Melanocyte of skin (primary cell): Measurements from ENCODE around the gene CER1. TPM values are rescaled to one million over a fixed set of nuclear protein-coding genes. Genes with fewer than 3 reads are reported as not detected.

Experiments used
- total RNA-seq, 2 donors: library from RNA; depleted of rRNA; stranded (reverse); fragments of >200 nt; gene quantifications; 2 replicates each; pipeline ENCODE4 v1.2.3, GENCODE V29; 2012

The CER1 gene
- total RNA-seq = not detected

DNA sequence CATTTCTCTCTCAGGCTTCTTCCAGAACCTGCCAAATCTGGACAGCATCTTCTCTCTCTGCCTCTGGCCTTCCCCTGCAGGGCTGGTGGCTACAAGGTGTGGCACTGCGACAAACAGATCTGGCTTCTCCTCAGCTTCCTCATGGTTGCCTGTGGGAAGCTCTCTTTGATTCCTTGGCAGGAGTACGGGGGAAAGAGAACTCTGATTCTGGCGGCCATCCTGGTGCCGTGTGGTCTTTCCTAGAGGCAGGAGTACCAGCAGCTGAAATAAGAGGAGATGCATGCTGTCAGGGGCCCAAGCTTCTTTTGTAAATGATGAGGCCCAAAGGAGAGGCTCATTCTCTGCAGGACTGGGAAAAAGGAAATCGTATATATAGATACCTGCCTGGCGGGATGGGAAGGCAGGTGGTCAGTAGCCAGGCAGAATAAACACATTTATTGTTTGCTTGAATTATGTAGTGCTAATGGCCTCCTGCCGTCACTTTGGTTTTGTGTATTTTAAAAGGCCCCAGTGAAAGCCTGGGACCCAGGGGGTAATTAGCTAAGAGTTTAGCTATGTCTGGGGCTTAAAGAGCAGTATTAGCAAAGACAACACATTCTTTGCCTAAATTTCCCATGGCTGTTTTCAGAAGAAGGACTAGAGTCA lies at the start of gene CER1:
Gene CER1 (minus strand): TSS at position 343 of the 645 bp plus-strand sequence. CDS start 61 bp downstream, at position 282.

DNA sequence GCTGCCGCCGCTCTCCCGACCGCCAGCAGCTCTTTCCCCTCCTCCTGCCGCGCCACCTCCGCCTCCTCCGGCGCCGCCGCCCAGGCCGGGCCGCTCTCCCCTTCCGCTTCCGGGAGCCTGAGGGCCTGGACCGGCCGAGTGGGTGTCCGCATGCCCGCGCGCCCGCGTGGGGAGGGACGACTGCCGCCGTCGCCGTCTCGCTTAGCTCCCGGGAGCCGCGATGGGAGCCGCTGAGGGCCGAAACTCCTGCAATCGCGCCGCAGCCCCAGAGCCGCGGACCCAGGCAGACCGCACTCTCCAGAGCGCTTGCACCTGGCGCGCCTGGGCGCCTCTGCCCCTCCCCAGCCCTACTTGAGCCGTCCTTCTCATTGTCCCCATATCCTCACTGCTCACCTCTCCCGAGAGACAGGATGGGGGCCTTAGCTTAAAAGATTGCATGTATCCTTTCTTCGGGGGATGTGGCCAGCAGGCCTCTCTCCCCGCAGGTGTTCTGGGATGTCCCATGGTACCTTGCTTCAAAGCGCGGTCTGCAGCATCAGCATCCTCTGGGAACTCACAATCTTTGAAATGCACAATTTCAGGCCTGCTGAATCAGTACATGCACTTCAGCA lies 29.2 kb downstream of the CER1 start, which contains the start of gene ZDHHC21:
Gene ZDHHC21 (minus strand): TSS at position 182 of the 611 bp plus-strand sequence. CDS start 19,092 bp downstream, outside the sequence.

Other genes with a start within 250 kb of the CER1 start
- 1 to 10 TPM; 4.1 to 5.3 TPM for gene ZDHHC21, start 29.3 kb downstream of the CER1 start, total RNA-seq
- gene FREM1, start 187.7 kb upstream of the CER1 start, total RNA-seq = under 1 TPM in 1 of 2 donors, not detected in 1; under 0.01 TPM